GM18517 (cell line): Measurements from ENCODE around the gene KLF7.

Experiments
- ATAC-seq: cut with Tn5 transposase; IDR thresholded peaks from one replicate; pipeline ENCODE4 v1.9.1; 2021; ENCODE audit warnings: mild to moderate bottlenecking, moderate library complexity; ENCODE audit not compliant: unreplicated experiment

The KLF7 gene

GRCh38 chr2:207129821-207130220 is 35.9 kb downstream of the KLF7 start:
- no peak for ATAC-seq

- ATAC-seq, result no peak
These were observed 36.9 kb downstream of the KLF7 start for GRCh38 chr2:207128867-207129266.

GRCh38 chr2:207126724-207127308 is 38.9 kb downstream of the KLF7 start:
- no peak for ATAC-seq

GRCh38 chr2:207123776-207124391 is 41.9 kb downstream of the KLF7 start:
- ATAC-seq, result no peak

DNA sequence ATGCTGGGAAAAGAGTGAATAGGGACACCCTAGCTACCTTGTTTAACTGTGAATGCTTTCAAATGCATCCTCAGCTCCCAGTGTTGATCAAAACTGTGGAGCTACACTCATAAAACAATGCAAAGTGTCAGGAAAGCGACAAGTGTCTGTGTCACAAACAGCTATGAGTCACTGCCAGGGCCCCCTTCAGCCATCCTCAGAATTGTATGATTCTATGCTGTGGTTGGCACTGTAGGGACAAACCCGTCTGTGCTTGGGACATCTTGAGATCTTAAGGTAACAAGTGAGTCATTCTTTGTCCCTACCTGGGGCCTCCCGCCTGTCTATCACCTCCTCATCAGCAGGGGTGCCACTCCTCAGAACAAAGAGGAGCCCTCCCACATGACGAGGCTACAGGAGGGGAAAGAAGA is 42.4 kb downstream of the KLF7 start:
- no peak for ATAC-seq

DNA sequence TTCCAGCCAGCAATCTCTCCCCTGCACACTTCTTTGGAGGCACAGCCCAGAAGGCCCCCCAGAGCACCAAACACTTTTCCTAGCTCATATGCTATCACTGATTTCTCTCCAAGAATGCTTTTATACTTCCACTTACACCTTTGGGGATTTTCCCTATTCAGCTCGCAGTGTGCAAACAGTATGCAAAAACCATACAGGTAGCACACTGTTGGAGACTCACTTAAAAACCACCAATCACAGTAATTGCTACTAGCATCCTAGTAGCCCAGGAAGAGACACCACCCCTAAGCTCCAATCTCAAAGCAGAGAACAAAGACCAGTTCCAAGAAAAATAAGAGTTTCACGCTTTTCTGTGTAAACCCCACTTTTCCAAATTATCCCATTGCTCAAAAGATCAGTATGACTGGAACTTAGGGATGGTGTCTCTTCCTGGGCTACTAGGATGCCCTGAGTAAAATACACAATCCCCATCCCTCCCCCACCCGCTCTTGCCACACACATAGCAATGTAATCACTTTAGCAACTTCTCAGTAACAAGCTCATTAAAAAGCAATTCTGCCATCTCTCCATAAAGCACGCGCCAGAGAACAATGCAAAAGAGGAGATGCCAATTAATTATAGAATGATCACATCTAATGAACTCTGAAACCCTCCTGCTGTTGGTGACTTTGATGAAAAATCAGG is 43.0 kb downstream of the KLF7 start:
- ATAC-seq, result no peak

- no peak for ATAC-seq
These were observed 44.0 kb downstream of the KLF7 start for GRCh38 chr2:207121784-207122183.

GRCh38 chr2:207119048-207119447 is 46.7 kb downstream of the KLF7 start:
- ATAC-seq, result no peak

- no peak for ATAC-seq
These were observed 48.1 kb downstream of the KLF7 start for GRCh38 chr2:207117668-207118067.

GRCh38 chr2:207115715-207116364 is 49.9 kb downstream of the KLF7 start:
- ATAC-seq, result no peak

GRCh38 chr2:207113414-207113813 is 52.3 kb downstream of the KLF7 start:
- no peak for ATAC-seq

GRCh38 chr2:207112785-207113184 is 53.0 kb downstream of the KLF7 start:
- ATAC-seq, result no peak

DNA sequence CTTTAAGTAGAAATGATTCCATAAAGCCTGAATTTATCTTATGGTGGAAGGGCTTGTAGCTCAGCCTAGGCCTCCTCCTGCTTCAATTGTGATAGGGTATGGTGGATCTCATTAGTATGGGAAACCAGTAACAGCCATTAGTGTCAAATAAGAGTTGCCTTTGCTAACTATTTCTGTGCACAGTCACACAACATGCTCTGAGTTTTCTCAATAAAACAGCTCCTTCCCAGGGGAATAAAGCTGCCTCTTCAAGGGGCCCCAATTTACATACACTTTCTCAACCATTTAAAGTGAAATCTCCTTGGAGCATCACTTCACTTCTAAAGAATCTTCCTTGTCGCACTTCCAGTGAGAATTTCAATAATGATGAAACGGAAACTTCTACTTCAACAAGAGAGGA is 53.4 kb downstream of the KLF7 start:
- no peak for ATAC-seq

DNA sequence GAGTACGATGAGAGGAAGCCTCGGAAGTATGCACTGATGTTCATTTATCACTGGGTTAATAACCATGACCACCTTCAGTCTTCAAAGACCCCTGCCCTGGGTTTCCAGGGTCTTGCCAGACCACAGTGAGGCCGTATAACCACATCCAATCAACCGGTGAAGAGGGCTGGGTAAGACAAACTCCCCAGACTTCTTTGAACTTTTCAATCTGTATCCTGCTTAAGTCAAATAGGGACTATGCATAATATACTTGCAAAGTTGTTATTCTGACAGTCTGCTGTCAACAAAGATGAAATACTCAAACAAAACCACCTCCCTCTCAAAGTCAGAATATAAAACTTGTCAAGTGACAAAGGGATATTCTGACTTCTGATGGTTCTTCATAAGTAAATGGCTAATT is 54.0 kb downstream of the KLF7 start:
- ATAC-seq, result no peak

DNA sequence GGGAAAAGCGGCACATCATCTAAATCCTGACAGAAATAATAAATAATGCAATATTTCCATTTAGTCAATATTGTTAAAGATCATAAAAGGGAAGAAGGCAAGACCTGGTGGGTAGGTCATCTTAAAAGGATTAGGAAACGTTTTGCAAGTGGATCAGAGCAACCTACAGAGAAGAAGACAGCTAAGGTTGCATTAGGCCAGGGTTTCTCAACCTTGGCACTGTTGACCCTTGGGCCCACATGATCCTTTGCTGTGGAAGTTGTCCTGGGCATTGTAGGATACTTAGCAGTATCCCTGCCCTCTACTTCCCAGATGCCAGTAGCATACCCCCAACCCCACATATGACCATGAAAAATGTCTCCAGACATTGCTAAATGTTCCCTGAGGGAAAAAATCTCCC is 55.0 kb downstream of the KLF7 start:
- ATAC-seq, result no peak

DNA sequence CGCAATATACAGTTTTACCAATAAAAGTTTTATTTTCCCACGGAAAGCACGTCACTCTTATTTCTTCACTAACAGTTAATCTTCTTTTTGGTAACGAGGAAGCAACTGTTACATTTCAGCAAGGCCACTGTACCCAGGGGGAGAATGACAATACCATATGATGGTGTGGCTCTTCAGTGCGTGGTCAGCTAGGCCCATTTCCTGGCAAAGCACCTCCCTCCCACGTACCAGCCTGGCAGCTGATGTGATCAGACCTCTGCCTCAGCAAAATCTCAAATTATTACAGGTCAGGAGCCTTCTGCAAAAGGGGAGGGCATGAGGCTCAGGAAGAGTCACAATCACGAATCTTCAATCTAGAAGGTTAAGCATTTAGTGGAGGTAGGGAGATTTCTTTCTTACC is 55.4 kb downstream of the KLF7 start:
- ATAC-seq, result no peak

DNA sequence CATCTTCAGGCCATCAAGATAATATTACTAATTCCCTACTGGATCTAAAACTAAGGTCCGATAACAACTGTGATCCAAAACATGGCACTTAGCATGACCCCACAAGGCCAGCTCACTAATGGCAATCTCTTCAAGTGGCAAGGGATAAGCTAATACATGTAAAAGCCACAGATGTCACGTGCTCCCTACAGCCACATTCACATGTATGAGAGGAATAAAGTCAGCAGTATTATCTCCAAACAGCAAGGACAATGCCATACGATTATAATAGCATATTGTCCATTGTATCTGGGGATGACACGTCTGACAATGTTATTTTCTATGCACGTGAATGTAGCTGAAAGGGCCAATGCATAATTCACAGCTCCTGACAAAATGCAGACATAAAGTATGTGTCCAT is 56.0 kb downstream of the KLF7 start:
- no peak for ATAC-seq

- ATAC-seq, result no peak
These were observed 57.3 kb downstream of the KLF7 start for GRCh38 chr2:207108440-207108839.

DNA sequence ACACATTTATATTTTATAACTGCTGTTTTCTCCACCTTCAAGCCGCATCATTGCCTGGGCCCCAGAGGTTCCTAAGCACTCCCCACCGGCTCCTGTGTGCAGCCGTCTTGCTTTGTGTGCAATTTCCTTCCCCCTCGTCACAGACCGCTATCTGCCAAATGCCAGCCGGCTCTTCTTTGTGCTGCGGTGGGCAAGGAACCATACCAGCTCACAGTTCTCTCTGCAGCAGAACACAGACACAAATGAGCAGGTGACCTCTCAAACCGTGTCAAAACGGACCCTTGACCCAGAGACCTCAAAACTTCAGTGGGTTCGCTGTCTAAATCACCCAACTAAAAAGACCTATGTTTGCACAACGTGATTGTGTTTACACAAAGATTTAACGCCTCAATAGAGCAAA is 58.2 kb downstream of the KLF7 start:
- no peak for ATAC-seq

DNA sequence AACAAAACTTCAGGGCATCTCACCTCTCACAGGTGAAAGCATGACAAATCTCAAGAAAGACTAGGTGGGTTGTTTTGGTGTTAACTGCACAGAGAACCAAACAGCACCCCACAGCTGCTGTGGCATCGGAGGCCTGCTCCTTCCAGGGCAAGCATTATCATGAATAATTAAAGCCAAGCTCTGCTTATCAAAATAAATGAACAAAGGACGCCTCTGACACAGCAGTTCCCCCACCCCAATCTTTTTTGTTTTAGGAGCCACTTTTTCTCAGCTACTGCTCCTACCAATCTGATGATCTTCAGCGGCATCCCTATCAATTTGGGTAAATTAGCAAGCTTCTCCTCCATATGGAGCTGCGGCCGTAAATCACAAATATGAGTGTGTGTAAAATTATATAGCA is 58.6 kb downstream of the KLF7 start:
- ATAC-seq, result no peak

- no peak for ATAC-seq
These were observed 62.6 kb downstream of the KLF7 start for GRCh38 chr2:207103132-207103531.

DNA sequence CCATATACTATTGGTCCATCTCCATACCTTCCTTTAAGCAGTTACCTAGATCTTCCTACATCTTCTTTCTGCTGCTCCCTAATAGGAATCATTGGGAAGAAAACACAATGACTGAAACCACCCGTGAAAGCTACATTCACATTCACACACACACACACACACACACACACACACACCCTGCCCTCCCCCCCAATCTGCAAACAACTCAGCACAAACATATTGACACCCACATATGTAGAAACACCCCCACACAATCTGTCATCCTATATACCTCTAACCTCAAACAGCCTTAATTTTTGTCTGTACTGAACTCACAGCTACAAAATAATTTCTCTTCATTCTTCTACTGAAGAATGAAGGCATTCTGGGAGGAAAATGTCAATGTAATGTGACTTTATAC is 63.8 kb downstream of the KLF7 start:
- no peak for ATAC-seq
